Activated CD4-positive, CD25-positive, alpha-beta regulatory T cell treated with anti-CD3 and anti-CD28 coated beads, Interleukin-2, amount 50 U/mL, for 16 hours (primary cell): ENCODE measurements around the gene FFAR1.

Source experiments
- DNase-seq: peaks from one replicate; pipeline ENCODE4 v3.0.0-alpha.2; 2020; ENCODE audit warnings: low read depth, low spot score

The FFAR1 gene

GRCh38 chr19:35347171-35347929 is at the start of gene FFAR1:
FFAR1 (plus strand) TSS chr19:35347902; CDS start chr19:35351552, 3,650 bp downstream.
- DNase-seq = no peak

GRCh38 chr19:35297922-35298321 is 49.8 kb upstream of the FFAR1 start:
- no peak for DNase-seq

DNA sequence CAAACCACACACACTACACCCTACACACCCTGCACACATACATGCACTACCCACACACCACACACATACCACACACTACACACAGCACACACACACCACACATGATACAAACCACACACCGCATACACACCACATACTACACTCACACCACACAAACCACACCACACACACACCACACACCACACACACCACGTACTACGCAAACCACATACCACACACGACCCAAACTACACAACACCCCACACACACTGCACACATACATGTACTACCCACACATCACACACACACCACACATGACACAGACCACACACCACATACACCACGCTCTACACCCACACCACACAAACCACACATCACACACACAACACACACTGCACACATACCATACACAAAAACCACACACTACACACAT is 49.1 kb upstream of the FFAR1 start:
- DNase-seq = no peak

DNA sequence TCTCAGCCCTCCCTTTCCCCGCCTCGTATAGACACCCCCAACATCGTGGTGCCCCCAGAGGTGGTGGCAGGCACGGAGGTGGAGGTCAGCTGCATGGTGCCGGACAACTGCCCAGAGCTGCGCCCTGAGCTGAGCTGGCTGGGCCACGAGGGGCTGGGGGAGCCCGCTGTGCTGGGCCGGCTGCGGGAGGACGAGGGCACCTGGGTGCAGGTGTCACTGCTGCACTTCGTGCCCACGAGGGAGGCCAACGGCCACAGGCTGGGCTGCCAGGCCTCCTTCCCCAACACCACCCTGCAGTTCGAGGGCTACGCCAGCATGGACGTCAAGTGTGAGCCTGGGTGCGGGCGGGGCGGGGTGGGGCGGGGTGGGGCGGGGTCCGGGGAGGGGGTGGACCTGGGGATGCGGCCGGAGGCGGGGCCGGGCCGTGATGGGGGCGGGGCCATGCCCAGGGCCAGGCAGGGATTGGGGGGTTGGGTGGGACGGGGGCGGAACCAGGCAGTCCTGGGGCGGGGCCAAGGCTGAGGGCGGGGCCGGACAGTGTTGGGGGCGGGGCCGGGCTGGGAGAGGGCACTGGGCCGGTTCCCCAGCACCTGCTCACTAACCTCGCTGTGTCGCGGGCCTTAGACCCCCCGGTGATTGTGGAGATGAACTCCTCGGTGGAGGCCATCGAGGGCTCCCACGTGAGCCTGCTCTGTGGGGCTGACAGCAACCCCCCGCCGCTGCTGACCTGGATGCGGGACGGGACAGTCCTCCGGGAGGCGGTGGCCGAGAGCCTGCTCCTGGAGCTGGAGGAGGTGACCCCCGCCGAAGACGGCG is 48.0 kb upstream of the FFAR1 start:
- no peak for DNase-seq

DNA sequence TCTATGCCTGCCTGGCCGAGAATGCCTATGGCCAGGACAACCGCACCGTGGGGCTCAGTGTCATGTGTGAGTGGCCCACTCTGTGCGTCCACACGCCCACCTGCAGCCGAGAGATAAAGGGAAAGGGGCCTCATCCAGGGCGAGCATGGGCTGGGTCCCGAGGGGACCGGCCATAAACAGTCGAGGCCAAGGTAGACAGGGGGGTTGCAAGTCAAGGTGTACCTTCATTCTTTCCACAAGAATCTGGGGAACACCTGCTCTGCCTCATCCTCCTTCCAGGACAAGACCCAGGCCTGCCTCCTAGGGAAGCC is 47.4 kb upstream of the FFAR1 start:
- DNase-seq = no peak

GRCh38 chr19:35301961-35302360 is 45.7 kb upstream of the FFAR1 start:
- no peak for DNase-seq

DNA sequence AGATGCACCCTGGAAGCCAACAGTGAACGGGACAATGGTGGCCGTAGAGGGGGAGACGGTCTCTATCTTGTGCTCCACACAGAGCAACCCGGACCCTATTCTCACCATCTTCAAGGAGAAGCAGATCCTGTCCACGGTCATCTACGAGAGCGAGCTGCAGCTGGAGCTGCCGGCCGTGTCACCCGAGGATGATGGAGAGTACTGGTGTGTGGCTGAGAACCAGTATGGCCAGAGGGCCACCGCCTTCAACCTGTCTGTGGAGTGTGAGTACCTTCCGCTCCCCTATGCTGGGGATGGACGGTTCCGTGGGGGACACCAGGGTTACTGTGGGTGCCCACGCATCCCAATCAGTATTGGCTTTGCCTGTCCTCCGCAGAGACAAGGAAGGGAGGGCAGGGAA is 45.3 kb upstream of the FFAR1 start:
- DNase-seq = no peak

- DNase-seq = no peak
Observed at GRCh38 chr19:35303357-35303915, 44.3 kb upstream of the FFAR1 start.

- DNase-seq = no peak
Observed at GRCh38 chr19:35304036-35304435, 43.7 kb upstream of the FFAR1 start.

- no peak for DNase-seq
Observed at GRCh38 chr19:35305181-35305580, 42.5 kb upstream of the FFAR1 start.

DNA sequence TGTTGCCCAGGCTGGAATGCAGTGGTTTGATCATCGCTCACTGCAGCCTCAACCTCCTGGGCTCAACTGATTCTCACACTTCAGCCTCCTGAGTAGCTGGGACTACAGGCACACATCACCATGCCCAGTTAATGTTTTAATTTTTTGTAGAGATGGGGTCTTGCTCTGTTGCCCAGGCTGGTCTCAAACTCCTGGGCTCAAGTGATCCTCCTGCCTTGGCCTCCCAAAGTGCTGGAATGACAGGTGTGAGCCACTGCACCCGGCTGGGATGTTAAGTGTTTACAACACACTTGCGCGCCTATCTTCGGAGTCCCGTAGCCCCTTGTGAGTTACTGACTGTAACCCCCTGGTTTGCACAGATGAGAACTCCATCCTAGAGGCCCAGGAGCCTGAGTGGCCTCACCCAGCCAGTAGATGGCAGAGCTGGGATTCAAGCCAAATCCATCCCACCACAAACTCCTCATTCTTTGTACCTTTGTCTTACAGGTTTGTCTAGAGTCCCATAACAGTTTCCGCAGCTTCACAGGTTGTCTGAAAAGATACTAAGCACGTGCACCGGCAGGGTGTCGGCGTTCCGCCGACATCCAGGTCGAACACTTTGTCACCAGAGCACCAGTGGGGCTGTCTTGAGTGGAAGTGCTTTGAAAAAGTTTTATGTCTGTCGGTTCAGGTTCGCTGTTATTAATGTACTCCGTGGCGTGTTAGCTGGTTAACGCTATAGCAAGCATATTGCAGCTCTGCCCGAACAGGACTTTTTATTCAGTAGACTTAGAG is 41.0 kb upstream of the FFAR1 start:
- DNase-seq = no peak

DNA sequence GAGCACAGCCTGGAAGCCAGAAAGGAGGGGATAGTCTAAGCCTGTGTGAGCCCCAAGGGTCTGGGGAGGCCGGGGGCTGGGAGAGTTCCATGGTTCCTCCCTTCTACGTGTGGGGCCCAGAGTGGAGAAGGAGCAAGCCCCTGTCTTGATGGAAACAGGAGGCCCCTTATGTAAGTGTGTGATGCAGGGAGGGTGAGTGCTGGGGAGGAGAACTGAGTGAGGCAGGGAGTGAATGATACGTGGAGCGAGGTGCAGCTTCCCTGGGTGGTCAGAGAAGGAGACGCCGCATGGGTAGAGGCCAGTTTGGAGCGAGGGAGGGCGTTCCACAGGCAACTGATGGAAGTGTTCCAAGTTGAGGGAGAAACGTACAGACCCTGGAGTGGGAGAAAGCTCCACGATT is 39.8 kb upstream of the FFAR1 start:
- DNase-seq = no peak

DNA sequence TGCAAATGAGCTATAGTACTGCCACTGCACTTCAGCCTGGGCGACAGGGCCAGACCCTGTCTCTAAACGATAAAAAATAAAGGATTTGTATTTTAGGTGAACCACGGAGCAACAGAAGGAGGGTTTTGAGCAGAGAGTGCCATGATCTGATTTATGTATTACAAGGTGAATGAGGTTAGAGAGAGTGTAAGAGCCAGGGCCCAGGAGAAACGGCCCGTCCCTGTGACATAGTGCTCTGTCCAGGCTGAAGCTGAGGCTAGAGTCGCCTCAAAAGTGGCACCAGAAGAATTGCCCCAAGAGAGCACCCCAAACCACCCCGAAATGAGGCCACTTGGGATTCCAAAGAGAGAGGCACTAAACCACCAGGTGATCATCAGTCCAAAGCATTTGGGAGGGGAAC is 38.8 kb upstream of the FFAR1 start:
- DNase-seq = no peak

GRCh38 chr19:35309481-35310279 is 38.0 kb upstream of the FFAR1 start:
- no peak for DNase-seq

DNA sequence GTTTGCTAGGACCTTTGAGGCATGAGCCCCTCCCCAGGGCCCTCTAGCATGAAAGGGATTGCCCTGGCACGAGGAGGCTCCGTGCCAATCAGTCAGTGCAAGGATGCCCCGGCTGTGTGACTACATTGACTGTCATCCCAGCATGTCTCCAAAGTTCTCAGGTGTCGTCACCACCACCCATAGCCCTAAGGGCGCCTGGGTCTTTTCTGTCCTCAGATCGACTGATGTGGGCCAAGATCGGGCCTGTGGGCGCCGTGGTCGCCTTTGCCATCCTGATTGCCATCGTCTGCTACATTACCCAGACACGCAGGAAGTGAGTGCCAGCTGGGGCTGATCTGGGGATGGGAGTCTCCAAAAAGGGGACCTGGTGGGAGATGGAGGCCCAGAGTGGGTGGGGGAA is 37.4 kb upstream of the FFAR1 start:
- no peak for DNase-seq

- no peak for DNase-seq
Observed at GRCh38 chr19:35310811-35311465, 36.8 kb upstream of the FFAR1 start.

DNA sequence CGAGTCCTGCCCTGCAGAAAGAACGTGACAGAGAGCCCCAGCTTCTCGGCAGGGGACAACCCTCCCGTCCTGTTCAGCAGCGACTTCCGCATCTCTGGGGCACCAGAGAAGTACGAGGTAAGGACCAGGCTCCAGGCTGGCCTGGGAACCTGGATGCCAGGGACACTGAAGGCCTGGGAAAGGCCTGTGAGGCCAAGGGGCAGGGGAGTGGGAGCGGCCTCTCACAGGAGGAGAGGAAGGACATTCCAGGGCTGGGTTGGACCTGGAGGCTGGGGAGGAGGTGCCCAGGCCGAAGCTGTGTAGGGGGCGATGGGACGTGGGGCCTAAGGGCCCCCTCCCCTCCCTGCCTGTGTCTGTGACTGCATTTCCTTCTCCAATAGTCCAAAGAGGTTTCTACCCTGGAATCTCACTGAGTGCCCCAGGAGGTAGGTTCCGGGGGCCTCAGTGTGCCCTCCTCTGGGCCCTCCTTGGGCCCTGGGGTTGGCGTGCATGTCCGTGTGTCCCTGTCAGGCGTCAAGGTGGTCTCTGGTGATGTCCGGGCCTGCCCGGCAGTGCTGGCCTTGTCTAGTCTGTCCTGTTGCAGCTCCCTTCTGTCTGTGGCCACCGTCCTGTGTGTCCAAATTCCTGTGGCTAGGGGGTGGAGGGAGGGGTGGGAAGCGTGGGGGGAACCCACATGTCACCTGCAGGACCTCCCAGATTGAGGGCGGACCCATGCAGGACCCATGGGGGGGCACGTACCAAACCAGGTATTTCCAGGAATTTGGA is 35.6 kb upstream of the FFAR1 start:
- DNase-seq = no peak

GRCh38 chr19:35313587-35313986 is 34.1 kb upstream of the FFAR1 start:
- DNase-seq = no peak

DNA sequence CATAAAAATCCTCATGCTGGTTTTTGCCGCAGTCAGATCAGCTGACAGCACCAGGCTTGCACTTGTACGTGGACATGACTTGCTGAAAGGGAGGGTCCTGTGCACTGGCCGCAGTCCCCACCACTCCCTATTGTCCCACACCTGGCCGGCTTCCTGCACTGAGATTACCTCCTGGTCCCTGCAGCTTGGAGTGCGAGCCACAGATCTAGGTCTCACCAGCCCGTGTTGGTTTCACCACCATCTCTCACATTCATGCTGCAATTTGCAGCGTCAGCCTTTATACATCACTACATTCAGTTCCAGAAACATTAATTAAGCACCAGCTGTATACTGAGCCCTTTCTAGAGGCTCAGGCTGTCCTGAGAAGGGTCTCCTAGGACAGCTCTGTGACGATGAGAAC is 33.7 kb upstream of the FFAR1 start:
- DNase-seq = no peak

DNA sequence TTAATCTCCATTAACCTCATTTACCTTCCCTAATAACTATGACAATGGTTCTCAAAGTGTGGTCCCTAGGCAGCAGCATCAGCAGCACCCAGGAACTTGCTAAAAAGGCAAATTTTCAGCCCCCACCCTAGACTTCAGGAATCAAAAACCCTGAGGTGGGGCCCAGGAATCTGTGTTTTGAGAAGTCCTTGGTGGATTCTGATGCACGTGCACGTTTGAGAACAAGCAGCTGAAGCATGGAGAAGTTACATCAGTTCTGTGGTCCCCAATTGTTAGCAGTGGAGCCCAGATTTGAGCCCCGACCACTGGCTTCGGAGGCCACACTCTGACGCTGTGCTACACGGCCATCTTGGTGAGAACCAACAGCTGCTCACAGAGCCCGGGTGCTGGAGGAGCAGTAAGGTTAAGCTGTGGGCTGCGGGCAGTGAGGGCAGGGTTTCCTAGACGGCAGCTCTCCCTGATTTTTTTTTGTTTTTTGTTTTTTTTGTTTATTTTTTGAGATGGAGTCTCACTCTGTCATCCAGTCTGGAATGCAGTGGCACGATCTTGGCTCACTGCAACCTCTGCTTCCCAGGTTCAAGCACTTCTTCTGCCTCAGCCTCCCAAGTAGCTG is 32.7 kb upstream of the FFAR1 start:
- no peak for DNase-seq
